Mesendoderm (in vitro differentiated cells): ENCODE measurements around the gene PGPEP1.

Experiments used
- DNase-seq: peaks from one replicate; pipeline ENCODE4 v3.0.0; 2013
- H2AK5ac ChIP-seq: 2 replicates; pipeline ENCODE4 v1.6.1; 2013; ENCODE audit warnings: low read length, inconsistent platforms
- H2BK120ac ChIP-seq: 2 replicates; pipeline ENCODE4 v1.6.1; 2013; ENCODE audit warnings: low read depth, mild to moderate bottlenecking, low read length, moderate library complexity, mixed read lengths
- H2BK15ac ChIP-seq: replicated peaks from 2 replicates; pipeline ENCODE4 v1.6.1; 2013; ENCODE audit warnings: low read depth, mild to moderate bottlenecking, moderate library complexity
- H2BK5ac ChIP-seq: 2 replicates; pipeline ENCODE4 v1.6.1; 2013; ENCODE audit warnings: low read length, inconsistent platforms
- H3K18ac ChIP-seq: 2 replicates; pipeline ENCODE4 v1.6.1; 2013; ENCODE audit warnings: mild to moderate bottlenecking, low read length, mixed read lengths
- H3K23ac ChIP-seq: one replicate; pipeline ENCODE4 v1.6.1; 2013; ENCODE audit warnings: low read length
- H3K27ac ChIP-seq: 2 replicates; pipeline ENCODE4 v1.5.1; 2013; ENCODE audit warnings: low read depth, mild to moderate bottlenecking, inconsistent platforms, low read length, moderate library complexity
- H3K27me3 ChIP-seq: 2 replicates; pipeline ENCODE4 v1.6.1; 2013; ENCODE audit warnings: low read length, control low read depth, mild to moderate bottlenecking, inconsistent platforms; ENCODE audit not compliant: insufficient read depth, poor library complexity
- H3K36me3 ChIP-seq: 2 replicates; pipeline ENCODE4 v1.6.1; 2013; ENCODE audit warnings: low read length, inconsistent platforms; ENCODE audit not compliant: control insufficient read depth, insufficient read depth
- H3K4ac ChIP-seq: one replicate; pipeline ENCODE4 v1.6.1; 2013; ENCODE audit warnings: low read depth, mild to moderate bottlenecking, low read length, moderate library complexity
- H3K4me1 ChIP-seq: 2 replicates; pipeline ENCODE4 v1.6.1; 2013; ENCODE audit warnings: low read depth, low read length, inconsistent platforms; ENCODE audit not compliant: control insufficient read depth
- H3K4me2 ChIP-seq: 2 replicates; pipeline ENCODE4 v1.6.1; 2013; ENCODE audit warnings: low read length
- H3K4me3 ChIP-seq: 2 replicates; pipeline ENCODE4 v1.5.1; 2013; ENCODE audit warnings: mild to moderate bottlenecking, low read length
- H3K56ac ChIP-seq: one replicate; pipeline ENCODE4 v1.6.1; 2013; ENCODE audit warnings: low read length
- H3K79me1 ChIP-seq: 2 replicates; pipeline ENCODE4 v1.6.1; 2013; ENCODE audit warnings: low read length, inconsistent platforms
- H3K79me2 ChIP-seq: 2 replicates; pipeline ENCODE4 v1.6.1; 2013; ENCODE audit warnings: mild to moderate bottlenecking, low read length; ENCODE audit not compliant: control insufficient read depth, insufficient read depth
- H3K9ac ChIP-seq: 2 replicates; pipeline ENCODE4 v1.6.1; 2013; ENCODE audit warnings: low read length, inconsistent platforms
- H4K5ac ChIP-seq: one replicate; pipeline ENCODE4 v1.6.1; 2013; ENCODE audit warnings: low read length
- H4K8ac ChIP-seq: one replicate; pipeline ENCODE4 v1.6.1; 2013; ENCODE audit warnings: low read depth, mild to moderate bottlenecking, control low read depth, low read length, moderate library complexity
- WGBS: extraction: QIAGEN DNeasy Blood & Tissue Kit; methylation state at CpG from one replicate; pipeline ENCODE4 v1.1.7; 2013; ENCODE audit warnings: low lambda C conversion rate, missing lambda C conversion rate; ENCODE audit not compliant: insufficient coverage; ENCODE audit errors: extremely low coverage; 5-methylcytosine and 5-hydroxymethylcytosine counted together

The PGPEP1 gene

DNA sequence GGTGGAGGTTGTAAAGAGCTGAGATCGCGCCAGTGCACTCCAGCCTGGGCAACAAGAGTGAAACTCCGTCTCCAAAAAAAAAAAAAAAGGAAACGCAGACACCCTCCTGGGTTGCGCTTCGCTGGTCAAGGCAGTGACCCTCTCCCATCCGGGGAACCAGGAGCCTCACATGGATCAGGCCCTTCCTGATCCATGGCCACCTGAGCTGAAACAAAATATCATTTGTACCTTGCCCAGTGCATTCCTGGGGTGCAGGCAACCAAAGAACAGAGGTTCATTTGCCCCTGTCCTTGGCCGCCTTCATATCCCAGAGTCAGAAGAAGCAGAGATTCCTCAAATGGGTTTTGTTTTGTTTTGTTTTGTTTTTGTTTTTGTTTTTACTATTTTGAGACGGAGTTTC lies 9.5 kb upstream of the PGPEP1 start:
- Histone ChIP-seq H4K8ac (no peak overlapping the region), H4K5ac (no peak overlapping the region), H3K79me2 (no peaks in the 10 kb centered on the region), H2BK120ac (no peak overlapping the region), H3K4ac (no peak overlapping the region), H3K18ac (no peak overlapping the region), H3K79me1 (no peaks in the 10 kb centered on the region), H2BK15ac (no peak overlapping the region), H3K27me3 (no peaks in the 10 kb centered on the region), H3K36me3 (no peaks in the 10 kb centered on the region), H3K4me3 (no peak overlapping the region), H3K27ac (no peak overlapping the region), H2AK5ac (no peak overlapping the region), H2BK5ac (no peak overlapping the region), H3K4me2 (no peak overlapping the region), H3K9ac (no peak overlapping the region), H3K56ac (no peak overlapping the region), H3K23ac (no peak overlapping the region), H3K4me1 (peaks cover 4% of the 10 kb centered on the region)
- DNase-seq: no peak
- no CpG with 5 or more reads among the region's 9 CpGs for WGBS

DNA sequence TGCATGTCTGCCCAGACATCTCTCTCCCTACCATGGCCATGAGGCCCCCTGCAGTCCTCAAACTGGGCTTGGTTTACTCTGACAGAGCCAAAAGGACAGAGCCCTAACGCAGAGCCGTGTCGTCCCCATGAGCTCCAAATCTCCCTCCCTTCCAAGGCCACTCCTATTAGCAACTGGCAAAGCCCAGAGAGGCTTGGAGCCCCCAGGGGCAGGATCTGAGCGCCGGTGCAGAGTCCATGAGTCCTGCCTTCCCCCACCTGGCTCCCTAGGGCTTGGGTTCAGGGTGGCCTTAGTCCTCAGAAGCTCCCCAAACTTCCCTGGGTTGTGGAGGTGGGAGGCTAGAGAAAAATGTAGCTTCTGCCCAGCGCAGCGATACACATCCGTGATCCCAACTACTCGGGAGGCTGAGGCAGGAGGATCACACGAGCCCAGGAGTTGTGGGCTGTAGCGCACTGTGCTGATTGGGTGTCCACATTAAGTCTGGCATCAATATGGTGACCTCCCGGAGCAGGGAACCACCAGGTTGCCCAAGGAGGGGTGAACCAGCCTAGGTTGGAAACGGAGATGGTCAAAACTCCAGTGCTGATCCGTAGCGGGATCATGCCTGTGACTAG lies 7.4 kb upstream of the PGPEP1 start:
- no peak overlapping the region for H3K4me2 ChIP-seq
- no peak overlapping the region for H3K27ac ChIP-seq
- H3K4me3 ChIP-seq: no peak overlapping the region
- H3K23ac ChIP-seq: no peak overlapping the region
- H4K8ac ChIP-seq: no peak overlapping the region
- no peaks in the 10 kb centered on the region for H3K79me2 ChIP-seq
- peak overlapping the region; percentile 64 for H3K56ac ChIP-seq
- peaks cover 4% of the 10 kb centered on the region for H3K4me1 ChIP-seq
- no peak overlapping the region for H2BK15ac ChIP-seq
- no peak overlapping the region for H2AK5ac ChIP-seq
- H2BK120ac ChIP-seq: no peak overlapping the region
- no peak overlapping the region for H4K5ac ChIP-seq
- no CpG with 5 or more reads among the region's 15 CpGs for whole genome bisulfite sequencing
- no peak overlapping the region for H3K9ac ChIP-seq
- no peak for DNase-seq
- H3K79me1 ChIP-seq: no peaks in the 10 kb centered on the region
- no peaks in the 10 kb centered on the region for H3K27me3 ChIP-seq
- no peak overlapping the region for H2BK5ac ChIP-seq
- H3K36me3 ChIP-seq: no peaks in the 10 kb centered on the region
- no peak overlapping the region for H3K18ac ChIP-seq
- H3K4ac ChIP-seq: no peak overlapping the region

DNA sequence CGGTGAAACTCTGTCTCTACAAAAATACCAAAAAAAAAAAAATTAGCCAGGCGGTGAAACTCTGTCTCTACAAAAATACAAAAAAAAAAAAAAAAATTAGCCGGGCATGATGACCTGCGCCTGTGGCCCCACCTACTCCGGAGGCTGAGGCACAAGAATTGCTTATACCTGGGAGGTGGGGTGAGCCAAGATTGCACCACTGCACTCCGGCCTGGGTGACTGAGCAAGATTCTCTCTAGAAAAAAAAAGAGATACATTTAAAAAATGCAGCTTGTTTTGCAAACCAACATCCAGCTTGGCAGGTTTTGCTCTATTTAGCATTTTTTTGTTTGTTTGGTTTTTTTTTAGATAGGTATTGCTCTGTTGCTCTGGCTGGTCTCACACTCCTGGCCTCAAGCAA lies 6.7 kb upstream of the PGPEP1 start:
- H3K4ac ChIP-seq: no peak overlapping the region
- H3K79me1 ChIP-seq: no peaks in the 10 kb centered on the region
- H3K27ac ChIP-seq: no peak overlapping the region
- no peaks in the 10 kb centered on the region for H3K36me3 ChIP-seq
- no peak overlapping the region for H4K5ac ChIP-seq
- no peak overlapping the region for H3K23ac ChIP-seq
- H2AK5ac ChIP-seq: no peak overlapping the region
- H3K79me2 ChIP-seq: no peaks in the 10 kb centered on the region
- H3K56ac ChIP-seq: no peak overlapping the region
- no peak overlapping the region for H3K4me2 ChIP-seq
- no peak overlapping the region for H3K18ac ChIP-seq
- no peak overlapping the region for H2BK15ac ChIP-seq
- no peak for DNase-seq
- H3K27me3 ChIP-seq: no peaks in the 10 kb centered on the region
- H2BK5ac ChIP-seq: no peak overlapping the region
- H2BK120ac ChIP-seq: no peak overlapping the region
- H3K4me1 ChIP-seq: peaks cover 3% of the 10 kb centered on the region
- no peak overlapping the region for H3K9ac ChIP-seq
- no peak overlapping the region for H4K8ac ChIP-seq
- no CpG with 5 or more reads among the region's 6 CpGs for WGBS
- H3K4me3 ChIP-seq: no peak overlapping the region

DNA sequence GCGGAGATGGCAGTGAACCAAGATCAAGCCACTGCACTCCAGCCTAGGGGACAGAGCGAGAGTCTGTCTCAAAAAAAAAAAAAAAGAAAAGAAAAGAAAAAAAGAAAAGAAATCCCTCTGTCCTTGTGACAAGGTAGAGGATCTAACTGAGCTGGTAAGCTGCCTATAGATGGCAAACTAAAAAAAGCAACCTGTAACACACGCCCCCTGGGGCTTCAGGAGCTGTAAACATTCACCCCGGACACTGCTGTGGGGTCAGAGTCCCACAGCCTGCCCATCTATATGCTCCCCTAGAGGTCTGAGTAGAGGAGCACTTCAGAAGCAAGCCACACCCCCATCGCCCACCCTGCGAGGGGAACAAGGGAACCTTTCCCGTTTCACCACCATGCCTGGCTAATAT lies 4.3 kb upstream of the PGPEP1 start:
- no peak overlapping the region for H4K5ac ChIP-seq
- H2BK5ac ChIP-seq: no peak overlapping the region
- H3K27me3 ChIP-seq: no peaks in the 10 kb centered on the region
- no peaks in the 10 kb centered on the region for H3K36me3 ChIP-seq
- H2BK120ac ChIP-seq: no peak overlapping the region
- H3K79me1 ChIP-seq: no peaks in the 10 kb centered on the region
- no peak overlapping the region for H4K8ac ChIP-seq
- no peak overlapping the region for H3K4me3 ChIP-seq
- no peak overlapping the region for H3K9ac ChIP-seq
- no peak for DNase-seq
- no CpG with 5 or more reads among the region's 7 CpGs for WGBS
- H3K4ac ChIP-seq: no peak overlapping the region
- no peak overlapping the region for H3K23ac ChIP-seq
- no peak overlapping the region for H3K27ac ChIP-seq
- H2AK5ac ChIP-seq: no peak overlapping the region
- no peaks in the 10 kb centered on the region for H3K79me2 ChIP-seq
- no peak overlapping the region for H3K18ac ChIP-seq
- peaks cover 4% of the 10 kb centered on the region for H3K4me1 ChIP-seq
- no peak overlapping the region for H2BK15ac ChIP-seq
- H3K4me2 ChIP-seq: no peak overlapping the region
- H3K56ac ChIP-seq: no peak overlapping the region

DNA sequence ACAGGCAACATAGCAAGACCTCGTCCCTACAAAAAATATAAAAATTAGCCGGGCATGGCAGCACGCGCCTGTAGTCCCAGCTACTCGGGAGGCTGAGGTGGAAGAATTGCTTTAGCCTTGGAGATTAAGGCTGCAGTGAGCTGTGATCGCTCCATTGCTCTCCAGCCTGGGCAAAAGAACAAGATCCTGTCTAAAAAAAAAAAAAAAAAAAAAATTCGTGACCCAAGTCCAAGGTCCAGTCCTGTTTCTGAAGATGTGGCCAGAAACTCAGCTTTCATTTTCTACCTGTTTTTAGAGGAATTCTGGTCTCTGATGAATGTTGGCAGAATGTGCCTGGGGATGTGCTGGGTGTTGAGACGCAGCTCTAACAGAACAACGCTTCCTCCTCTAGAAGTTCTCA lies 1.9 kb upstream of the PGPEP1 start:
- Histone ChIP-seq H2BK5ac (no peak overlapping the region), H3K4me2 (no peak overlapping the region), H2BK120ac (no peak overlapping the region), H3K4me3 (no peak overlapping the region), H3K4ac (no peak overlapping the region), H2AK5ac (no peak overlapping the region), H4K8ac (no peak overlapping the region), H4K5ac (no peak overlapping the region), H3K27ac (no peak overlapping the region), H3K27me3 (no peaks in the 10 kb centered on the region), H3K56ac (no peak overlapping the region), H3K18ac (no peak overlapping the region), H3K9ac (no peak overlapping the region), H3K36me3 (no peaks in the 10 kb centered on the region), H3K23ac (no peak overlapping the region), H3K79me1 (peaks cover 2% of the 10 kb centered on the region), H3K79me2 (no peaks in the 10 kb centered on the region), H2BK15ac (no peak overlapping the region), H3K4me1 (peaks cover 7% of the 10 kb centered on the region)
- DNase-seq: no peak
- WGBS: no CpG with 5 or more reads among the region's 9 CpGs

DNA sequence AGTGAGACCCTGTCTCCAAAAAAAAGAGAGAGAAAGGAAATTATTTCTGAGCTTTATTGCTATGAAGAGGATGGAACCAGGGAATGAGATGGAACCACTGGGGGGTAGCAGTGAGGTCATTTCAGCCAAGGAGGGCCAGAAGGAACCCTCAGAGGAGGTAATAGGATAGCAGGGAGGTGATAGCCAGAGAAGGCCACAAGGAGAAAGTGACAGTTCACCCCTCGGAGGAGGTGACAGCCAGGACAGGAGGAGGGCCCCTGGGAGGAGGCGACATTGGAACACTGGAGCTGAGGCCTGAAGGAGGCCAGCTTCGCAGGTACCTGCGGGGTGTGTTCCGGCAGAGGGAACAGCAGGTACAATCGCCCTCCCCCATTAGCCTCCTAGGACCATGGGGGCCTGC lies 675 bp upstream of the PGPEP1 start:
- Histone ChIP-seq H3K4me3 (no peak overlapping the region), H3K27ac (no peak overlapping the region), H3K4me2 (no peak overlapping the region), H2AK5ac (no peak overlapping the region), H4K8ac (no peak overlapping the region), H3K79me2 (no peaks in the 10 kb centered on the region), H3K23ac (no peak overlapping the region), H3K18ac (no peak overlapping the region), H3K9ac (peak overlapping the region; percentile 19), H2BK120ac (no peak overlapping the region), H2BK15ac (no peak overlapping the region), H3K36me3 (no peaks in the 10 kb centered on the region), H3K27me3 (no peaks in the 10 kb centered on the region), H3K56ac (peak overlapping the region; percentile 58), H3K4me1 (peaks cover 7% of the 10 kb centered on the region), H3K79me1 (peaks cover 2% of the 10 kb centered on the region), H2BK5ac (no peak overlapping the region), H3K4ac (no peak overlapping the region), H4K5ac (no peak overlapping the region)
- WGBS: no CpG with 5 or more reads among the region's 6 CpGs
- DNase-seq: peak; percentile 94
